Mononuclear cell (primary cell): ENCODE results near the gene PPP2R5C. TPM values are rescaled to one million over a fixed set of nuclear protein-coding genes. Genes with fewer than 3 reads are reported as not detected.

Source experiments
- H3K27me3 ChIP-seq: 2 replicates; pipeline ENCODE4 v1.6.0; 2011; ENCODE audit warnings: low read length, control low read depth; ENCODE audit not compliant: insufficient read depth
- H3K4me1 ChIP-seq: 2 replicates; pipeline ENCODE4 v1.5.1; 2011; ENCODE audit warnings: mild to moderate bottlenecking, low read length, control low read depth; ENCODE audit not compliant: insufficient read depth
- H3K4me3 ChIP-seq: 2 replicates; pipeline ENCODE4 v1.5.1; 2011; ENCODE audit warnings: mild to moderate bottlenecking, low read length, moderate library complexity
- H3K9me3 ChIP-seq: 2 replicates; pipeline ENCODE4 v1.5.1; 2011; ENCODE audit warnings: low read depth, mild to moderate bottlenecking, control low read depth, low read length
- total RNA-seq: library from RNA; depleted of rRNA; stranded (reverse); fragments of >200 nt; gene quantifications from one replicate; pipeline ENCODE4 v1.2.3, GENCODE V29; 2012

Gene PPP2R5C
- total RNA-seq, 1 donor, result 466 TPM

DNA sequence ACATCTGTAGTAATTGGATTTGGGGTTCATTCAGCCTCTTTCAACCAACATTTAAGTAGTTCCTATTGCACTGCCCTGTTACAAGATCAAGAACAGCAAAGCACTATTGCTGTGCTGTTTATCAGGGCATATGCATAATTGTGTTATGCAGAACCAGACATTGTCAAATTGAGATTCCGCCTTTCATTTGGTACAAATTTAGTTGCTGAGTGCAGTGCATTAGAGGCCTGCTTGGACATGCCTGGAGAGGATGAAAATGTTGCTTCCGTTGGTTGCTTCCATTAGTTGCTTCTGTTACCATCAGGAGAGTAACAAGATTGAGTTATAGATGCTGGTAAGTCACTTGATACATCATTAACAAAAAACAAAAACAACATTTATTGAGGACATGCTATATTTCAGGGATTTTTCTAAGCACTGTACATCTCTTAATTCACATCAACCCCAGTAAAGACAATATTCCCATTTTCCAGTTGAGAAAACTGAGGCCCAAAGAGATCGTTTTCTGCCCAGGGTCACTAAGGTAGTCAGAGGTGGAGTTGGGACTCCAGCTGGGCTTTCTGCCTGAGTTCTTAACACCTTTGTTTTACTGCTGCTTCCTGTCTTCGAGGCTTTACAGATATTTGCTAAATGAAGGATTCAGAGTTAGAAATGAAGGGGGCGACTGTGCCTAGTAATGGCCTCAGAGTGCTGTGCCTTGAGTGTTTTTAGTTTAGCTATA is 79.3 kb downstream of the PPP2R5C start:
- H3K27me3 ChIP-seq, result no peaks in the 10 kb centered on the region
- peaks cover 77% of the 10 kb centered on the region for H3K4me1 ChIP-seq
- H3K9me3 ChIP-seq, result no peaks in the 10 kb centered on the region
- H3K4me3 ChIP-seq, result no peak overlapping the region

DNA sequence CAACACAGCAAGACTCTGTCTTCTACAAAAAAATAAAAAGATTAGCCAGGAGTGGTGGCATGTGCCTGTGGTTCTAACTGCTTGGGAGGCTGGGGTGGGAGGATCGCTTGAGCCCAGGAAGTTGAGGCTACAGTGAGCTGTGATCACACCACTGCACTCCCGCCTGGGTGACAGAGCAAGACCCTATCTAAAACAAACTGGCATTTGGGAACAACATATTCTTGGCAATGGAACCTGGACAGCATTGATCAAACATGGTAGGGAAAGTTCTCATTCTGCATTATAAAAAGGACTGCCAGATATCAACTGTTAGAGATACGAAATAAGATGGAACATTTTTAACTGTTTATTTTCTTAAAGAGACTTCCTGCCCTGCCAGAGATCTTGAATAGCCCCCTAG is 81.5 kb downstream of the PPP2R5C start:
- peaks cover 74% of the 10 kb centered on the region for H3K4me1 ChIP-seq
- no peaks in the 10 kb centered on the region for H3K27me3 ChIP-seq
- H3K4me3 ChIP-seq, result no peak overlapping the region
- no peaks in the 10 kb centered on the region for H3K9me3 ChIP-seq

DNA sequence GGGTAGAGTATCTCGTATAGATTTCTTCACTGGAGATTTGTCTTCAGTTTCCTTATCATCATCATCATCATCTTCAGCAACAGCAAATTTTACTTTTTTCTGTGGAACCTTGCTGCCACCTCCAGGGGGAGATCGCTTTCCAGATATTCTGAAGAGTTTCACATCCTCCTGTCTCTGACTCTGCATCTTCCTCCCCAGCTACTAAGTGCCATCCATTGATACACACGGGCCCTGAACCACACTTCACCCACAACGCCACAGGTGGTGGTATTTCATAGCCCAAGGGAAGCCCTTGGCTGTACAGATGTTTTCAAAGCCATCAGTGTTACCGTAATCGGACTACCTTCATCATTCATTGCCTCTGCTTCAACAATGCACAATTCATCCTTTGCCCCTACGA is 82.2 kb downstream of the PPP2R5C start:
- peaks cover 74% of the 10 kb centered on the region for H3K4me1 ChIP-seq
- no peaks in the 10 kb centered on the region for H3K9me3 ChIP-seq
- no peaks in the 10 kb centered on the region for H3K27me3 ChIP-seq
- no peak overlapping the region for H3K4me3 ChIP-seq

GRCh38 chr14:101844219-101844618 is 82.7 kb downstream of the PPP2R5C start:
- Histone ChIP-seq H3K27me3 (no peaks in the 10 kb centered on the region), H3K9me3 (no peaks in the 10 kb centered on the region), H3K4me3 (no peak overlapping the region), H3K4me1 (peaks cover 76% of the 10 kb centered on the region)

DNA sequence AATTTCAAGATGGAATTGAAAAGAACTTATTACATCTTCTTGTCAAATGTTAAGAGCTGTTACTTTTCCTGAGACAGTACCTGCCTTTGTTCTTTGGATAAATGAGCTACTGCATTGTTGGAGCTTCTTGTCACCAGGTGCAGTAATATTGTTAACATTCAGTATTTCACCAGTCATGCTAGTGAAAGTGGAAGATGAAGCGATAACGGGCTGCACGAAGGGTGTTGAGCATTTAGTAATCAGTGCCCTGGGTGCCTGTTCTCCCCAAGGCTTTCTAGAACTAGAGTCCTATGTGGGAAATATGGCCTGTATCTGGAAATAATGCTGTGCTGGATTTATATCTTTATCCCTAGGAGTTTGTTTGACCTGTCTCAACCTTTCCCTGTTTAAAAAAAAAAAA is 83.2 kb downstream of the PPP2R5C start:
- Histone ChIP-seq H3K4me1 (peaks cover 76% of the 10 kb centered on the region), H3K27me3 (no peaks in the 10 kb centered on the region), H3K4me3 (no peak overlapping the region), H3K9me3 (no peaks in the 10 kb centered on the region)

DNA sequence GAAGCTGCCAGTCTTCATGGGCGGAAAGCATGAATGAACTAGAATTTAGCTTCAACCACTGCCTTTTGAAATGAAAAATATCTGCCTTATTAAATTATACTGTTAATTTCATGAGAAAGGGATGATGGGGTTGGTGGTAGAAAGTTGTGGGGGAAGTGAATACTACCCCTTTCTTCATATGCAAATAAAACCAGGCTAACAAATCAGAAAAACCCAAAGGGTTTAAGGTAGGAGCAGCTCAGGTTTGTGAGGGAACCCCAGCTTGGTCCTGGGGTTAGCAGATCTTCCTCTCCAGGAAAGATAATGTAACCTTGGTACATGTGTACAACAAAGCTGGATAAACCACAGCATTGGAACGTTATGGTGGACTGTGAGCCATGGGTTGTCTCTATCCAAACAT is 84.0 kb downstream of the PPP2R5C start:
- Histone ChIP-seq H3K4me1 (peaks cover 78% of the 10 kb centered on the region), H3K27me3 (no peaks in the 10 kb centered on the region), H3K9me3 (no peaks in the 10 kb centered on the region), H3K4me3 (no peak overlapping the region)

- Histone ChIP-seq H3K4me3 (no peak overlapping the region), H3K27me3 (no peaks in the 10 kb centered on the region), H3K4me1 (peaks cover 79% of the 10 kb centered on the region), H3K9me3 (no peaks in the 10 kb centered on the region)
Observed at GRCh38 chr14:101845896-101846295, 84.4 kb downstream of the PPP2R5C start.

DNA sequence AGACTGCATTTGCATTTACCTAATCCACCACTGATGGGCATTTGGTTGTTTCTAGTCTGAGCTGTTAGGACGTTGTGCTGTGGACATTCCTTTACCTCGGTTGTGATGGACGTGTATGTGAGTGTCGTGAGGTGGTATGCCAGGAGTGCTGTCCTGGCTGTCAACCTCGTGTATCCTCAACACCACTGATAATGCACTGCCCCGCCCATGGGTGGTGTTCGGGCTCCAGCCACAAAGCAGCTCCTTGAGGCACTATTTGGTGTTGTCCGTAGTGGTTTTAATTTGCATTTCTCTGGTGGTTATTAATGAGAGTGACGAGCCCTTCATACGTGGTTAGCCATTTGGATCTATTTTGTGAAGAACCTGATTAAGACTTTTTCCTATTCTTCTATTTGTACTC is 87.6 kb downstream of the PPP2R5C start:
- H3K4me1 ChIP-seq, result peaks cover 88% of the 10 kb centered on the region
- no peaks in the 10 kb centered on the region for H3K9me3 ChIP-seq
- no peaks in the 10 kb centered on the region for H3K27me3 ChIP-seq
- H3K4me3 ChIP-seq, result no peak overlapping the region

DNA sequence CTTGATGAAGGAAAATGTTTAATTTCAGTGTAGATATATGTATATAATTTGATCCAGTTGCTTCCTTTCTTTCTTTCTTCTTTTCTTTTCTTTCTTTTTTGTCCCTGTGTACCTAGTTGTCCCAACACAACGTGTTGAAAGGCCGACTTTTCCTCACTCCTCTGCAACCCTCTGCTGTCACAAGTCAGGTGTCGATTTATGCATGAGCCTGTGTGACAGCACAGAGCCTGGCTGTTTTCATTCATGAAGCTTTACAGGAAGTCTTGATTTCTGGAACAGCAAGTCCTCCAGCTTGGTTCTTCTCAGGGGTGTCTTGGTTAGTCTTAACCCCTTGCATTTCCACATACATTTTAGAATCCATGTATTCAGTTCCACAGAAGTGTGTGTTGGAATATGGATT is 88.1 kb downstream of the PPP2R5C start:
- Histone ChIP-seq H3K9me3 (no peaks in the 10 kb centered on the region), H3K4me1 (peaks cover 89% of the 10 kb centered on the region), H3K4me3 (no peak overlapping the region), H3K27me3 (no peaks in the 10 kb centered on the region)

DNA sequence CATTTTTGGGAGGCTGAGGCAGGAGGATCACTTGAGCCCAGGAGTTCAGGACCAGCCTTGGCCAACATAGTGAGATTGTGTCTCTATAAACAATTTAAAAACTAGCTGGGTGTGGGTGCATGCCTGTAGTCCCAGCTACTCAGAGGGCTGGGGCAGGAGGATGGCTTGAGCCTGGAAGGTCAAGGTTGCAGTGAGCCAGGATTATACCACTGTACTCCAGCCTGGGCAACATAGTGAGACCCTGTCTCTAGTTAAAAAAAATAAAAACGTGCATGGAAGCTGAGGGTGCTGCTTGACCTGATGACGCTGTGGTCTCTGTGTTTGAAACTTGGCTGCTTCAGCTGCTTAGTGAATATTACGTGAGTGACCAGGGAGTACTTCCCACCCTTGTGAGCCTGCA is 89.7 kb downstream of the PPP2R5C start:
- peaks cover 88% of the 10 kb centered on the region for H3K4me1 ChIP-seq
- H3K27me3 ChIP-seq, result no peaks in the 10 kb centered on the region
- H3K4me3 ChIP-seq, result no peak overlapping the region
- no peaks in the 10 kb centered on the region for H3K9me3 ChIP-seq

- H3K4me1 ChIP-seq, result peaks cover 86% of the 10 kb centered on the region
- no peak overlapping the region for H3K4me3 ChIP-seq
- no peaks in the 10 kb centered on the region for H3K27me3 ChIP-seq
- H3K9me3 ChIP-seq, result no peaks in the 10 kb centered on the region
Observed at GRCh38 chr14:101851736-101852405, 90.4 kb downstream of the PPP2R5C start.

DNA sequence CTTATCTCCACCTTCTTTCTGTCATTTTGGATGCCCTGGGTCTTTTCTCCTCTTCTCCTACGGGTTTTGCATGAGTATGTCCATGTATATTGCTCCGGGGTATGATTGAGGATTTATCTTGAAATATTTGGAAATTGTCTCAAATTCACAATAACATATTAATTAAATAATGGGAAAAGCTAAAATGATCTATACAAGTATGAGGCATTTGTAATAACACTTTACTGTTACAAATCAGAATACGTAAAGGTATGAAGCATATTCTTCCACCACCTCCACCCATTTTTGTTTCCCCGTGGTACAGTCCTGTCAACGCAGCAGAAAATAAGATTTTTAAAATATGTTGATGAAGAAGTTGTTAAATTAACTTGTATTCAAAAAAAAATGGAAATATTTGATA is 91.3 kb downstream of the PPP2R5C start:
- H3K9me3 ChIP-seq, result no peaks in the 10 kb centered on the region
- peaks cover 81% of the 10 kb centered on the region for H3K4me1 ChIP-seq

GRCh38 chr14:101853455-101854018 is 92.0 kb downstream of the PPP2R5C start:
- Histone ChIP-seq H3K4me1 (peaks cover 77% of the 10 kb centered on the region), H3K27me3 (no peaks in the 10 kb centered on the region), H3K9me3 (no peaks in the 10 kb centered on the region), H3K4me3 (no peak overlapping the region)

More for the DNA sequence above, 91.3 kb downstream of the PPP2R5C start:
- Histone ChIP-seq H3K4me3 (no peak overlapping the region), H3K27me3 (no peaks in the 10 kb centered on the region)

GRCh38 chr14:101854366-101854765 is 92.9 kb downstream of the PPP2R5C start:
- Histone ChIP-seq H3K9me3 (no peaks in the 10 kb centered on the region), H3K4me1 (peaks cover 77% of the 10 kb centered on the region), H3K4me3 (no peak overlapping the region), H3K27me3 (no peaks in the 10 kb centered on the region)

DNA sequence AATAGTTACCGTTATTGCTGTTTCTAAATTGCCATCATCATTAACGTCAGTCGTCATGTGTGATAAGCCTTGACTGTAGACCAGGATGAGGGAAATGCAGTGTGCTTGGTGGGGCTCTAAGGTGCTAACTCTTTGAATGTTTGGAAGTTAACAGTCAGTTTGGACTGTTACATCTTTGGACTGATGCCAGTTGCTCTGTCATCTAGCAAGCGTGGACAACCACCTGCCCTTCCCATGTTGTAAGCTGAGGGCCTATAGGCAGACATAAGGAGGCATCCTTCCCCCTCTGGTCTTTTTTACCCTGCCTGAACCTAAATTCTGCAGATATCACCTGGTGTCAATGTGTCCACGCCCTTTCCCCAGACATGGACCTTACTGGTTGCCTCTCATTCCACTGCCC is 94.4 kb downstream of the PPP2R5C start:
- H3K4me1 ChIP-seq, result peaks cover 64% of the 10 kb centered on the region
- no peak overlapping the region for H3K4me3 ChIP-seq
- H3K9me3 ChIP-seq, result no peaks in the 10 kb centered on the region
- H3K27me3 ChIP-seq, result no peaks in the 10 kb centered on the region

- no peaks in the 10 kb centered on the region for H3K27me3 ChIP-seq
- no peaks in the 10 kb centered on the region for H3K9me3 ChIP-seq
- H3K4me1 ChIP-seq, result peaks cover 58% of the 10 kb centered on the region
- no peak overlapping the region for H3K4me3 ChIP-seq
Observed at GRCh38 chr14:101856536-101856935, 95.0 kb downstream of the PPP2R5C start.
